Esophagus muscularis mucosa (tissue), 4 donors: Measurements from ENCODE around the gene GPATCH11. TPM values are rescaled to one million over a fixed set of nuclear protein-coding genes. Genes with fewer than 3 reads are reported as not detected.

Experiments used
- DNase-seq: peaks from one replicate; pipeline ENCODE4 v3.0.0-alpha.2; 2017; ENCODE audit errors: extremely low spot score
- H3K27ac ChIP-seq, 4 donors: fragments of 200-600 bp; sonication (generic); replicated peaks in 1 of 4; 1 replicate in 3 of 4; 2 replicates in 1 of 4; pipeline ENCODE4 v1.5.1; 2016 to 2019; ENCODE audit warnings: mild to moderate bottlenecking in 1 of 4
- H3K27me3 ChIP-seq, 4 donors: fragments of 200-600 bp; sonication (generic); one replicate each; pipeline versions ENCODE4 v1.5.1 to v1.6.0; 2016 to 2019
- H3K36me3 ChIP-seq, 4 donors: fragments of 200-600 bp; sonication (generic); one replicate each; pipeline ENCODE4 v1.5.1; 2016 to 2019
- H3K4me1 ChIP-seq, 4 donors: fragments of 200-600 bp; sonication (generic); one replicate each; pipeline ENCODE4 v1.5.1; 2016 to 2019
- H3K4me3 ChIP-seq, 4 donors: fragments of 200-600 bp; sonication (generic); 1 replicate in 2 of 4; 2 replicates in 2 of 4; pipeline ENCODE4 v1.5.1; 2016 to 2019; ENCODE audit warnings: mild to moderate bottlenecking in 4 of 4, moderate library complexity in 1 of 4
- H3K9me3 ChIP-seq, 4 donors: fragments of 200-600 bp; sonication (generic); 1 replicate in 3 of 4; 2 replicates in 1 of 4; pipeline ENCODE4 v1.5.1; 2016 to 2019
- CTCF ChIP-seq, 3 experiments: fragments of 200-600 bp in 2 of 3; fragments of 450-650 bp in 1 of 3; sonication (generic) in 2 of 3; IDR thresholded peaks; one replicate each; pipeline ENCODE4 v1.5.1; 2017 to 2019; ENCODE audit warnings: antibody characterized with exemption in 3 of 3, mild to moderate bottlenecking in 2 of 3, moderate library complexity in 1 of 3
- EP300 ChIP-seq: sonication (generic); formaldehyde crosslinking; IDR thresholded peaks from one replicate; pipeline ENCODE4 v1.6.1; 2017; ENCODE audit warnings: antibody characterized with exemption
- POLR2A ChIP-seq: fragments of 450-650 bp; IDR thresholded peaks from one replicate; pipeline ENCODE4 v1.6.1; 2017; ENCODE audit warnings: antibody characterized with exemption, moderate library complexity, mild to moderate bottlenecking, low read depth
- POLR2AphosphoS5 ChIP-seq, 2 donors: sonication (generic); formaldehyde crosslinking; IDR thresholded peaks; one replicate each; pipeline ENCODE4 v1.6.1; 2017; ENCODE audit warnings: antibody characterized with exemption in 2 of 2
- WGBS: methylation state at CpG from one replicate; pipeline ENCODE4 v1.1.5; 2018; 5-methylcytosine and 5-hydroxymethylcytosine counted together
- intact Hi-C: fragments of 100-400 bp; cut with DNase I; formaldehyde crosslinking; loops from one replicate; pipeline ENCODE4 v1.15.1; 2023
- total RNA-seq, 4 donors: library from RNA; depleted of rRNA; stranded (reverse); fragments of >200 nt; gene quantifications; one replicate each; pipeline versions ENCODE4 v1.1.0 to v1.2.1, GENCODE V29; 2016

Gene GPATCH11
- total RNA-seq, 4 donors from 2014 or later, result 5.0 to 10.8 (median 6.5) TPM

- no peak overlapping the region for H3K27ac ChIP-seq
- no peaks in the 10 kb centered on the region for H3K4me1 ChIP-seq
- no peak overlapping the region for H3K4me3 ChIP-seq
- no peaks in the 10 kb centered on the region for H3K27me3 ChIP-seq
- WGBS, result 95% methylated on average over 3 of the region's 3 CpGs
- peaks cover 47 to 97% (median 61%) of the 10 kb centered on the region in 4 donors for H3K36me3 ChIP-seq
- intact Hi-C loops, result no loop called here
- no peak for TF ChIP-seq POLR2AphosphoS5 (IDR thresholded peaks at IDR 0.05)
- no peak for TF ChIP-seq POLR2A
- no peaks in the 10 kb centered on the region for H3K9me3 ChIP-seq
- no peak for DNase-seq
These were observed 18.3 kb downstream of the GPATCH11 start for GRCh38 chr2:37102588-37102987.

- 92% methylated on average over 2 of the region's 2 CpGs for WGBS
- no peak for TF ChIP-seq EP300
- no peak for TF ChIP-seq POLR2A
- TF ChIP-seq POLR2AphosphoS5 (IDR thresholded peaks at IDR 0.05), result no peak
- TF ChIP-seq CTCF (IDR thresholded peaks at IDR 0.05), result no peak
- Histone ChIP-seq H3K4me3 (no peak overlapping the region), H3K4me1 (no peaks in the 10 kb centered on the region), H3K9me3 (no peaks in the 10 kb centered on the region), H3K27ac (no peak overlapping the region), H3K27me3 (no peaks in the 10 kb centered on the region), H3K36me3 (peaks cover 54 to 98% (median 68%) of the 10 kb centered on the region in 4 donors)
- intact Hi-C loops, result no loop called here
- DNase-seq, result no peak
These were observed 19.9 kb downstream of the GPATCH11 start for GRCh38 chr2:37104178-37104577.

- peaks cover 54 to 97% (median 69%) of the 10 kb centered on the region in 4 donors for H3K36me3 ChIP-seq
- intact Hi-C loops, result no loop called here
- no peak for DNase-seq
- WGBS, result 84% methylated on average over 5 of the region's 5 CpGs
- TF ChIP-seq POLR2A (no peak), POLR2AphosphoS5 (IDR thresholded peaks at IDR 0.05) (no peak), CTCF (IDR thresholded peaks at IDR 0.05) (no peak), EP300 (no peak)
- no peak overlapping the region for H3K4me3 ChIP-seq
- no peaks in the 10 kb centered on the region for H3K9me3 ChIP-seq
- H3K27ac ChIP-seq, result no peak overlapping the region
- H3K27me3 ChIP-seq, result no peaks in the 10 kb centered on the region
- H3K4me1 ChIP-seq, result no peaks in the 10 kb centered on the region
These were observed 20.8 kb downstream of the GPATCH11 start for GRCh38 chr2:37105150-37105549.

GRCh38 chr2:37109523-37109922 is 25.2 kb downstream of the GPATCH11 start:
- Histone ChIP-seq H3K4me1 (no peaks in the 10 kb centered on the region), H3K27me3 (no peaks in the 10 kb centered on the region), H3K9me3 (no peaks in the 10 kb centered on the region), H3K27ac (no peak overlapping the region), H3K4me3 (no peak overlapping the region), H3K36me3 (peaks cover 36 to 96% (median 62%) of the 10 kb centered on the region in 4 donors)
- WGBS, result 93% methylated on average over 4 of the region's 4 CpGs
- TF ChIP-seq POLR2AphosphoS5 (IDR thresholded peaks at IDR 0.05) (no peak), POLR2A (no peak), EP300 (no peak), CTCF (IDR thresholded peaks at IDR 0.05) (no peak)
- intact Hi-C loops, result no loop called here
- DNase-seq, result no peak

GRCh38 chr2:37110306-37111212 is 26.2 kb downstream of the GPATCH11 start:
- intact Hi-C loops, result no loop called here
- H3K36me3 ChIP-seq, result peaks cover 36 to 97% (median 57%) of the 10 kb centered on the region in 4 donors
- no peaks in the 10 kb centered on the region for H3K9me3 ChIP-seq
- H3K27ac ChIP-seq, result no peak overlapping the region
- no peaks in the 10 kb centered on the region for H3K27me3 ChIP-seq
- H3K4me3 ChIP-seq, result no peak overlapping the region
- no peak for TF ChIP-seq POLR2AphosphoS5 (IDR thresholded peaks at IDR 0.05)
- no peak for TF ChIP-seq EP300
- TF ChIP-seq CTCF (IDR thresholded peaks at IDR 0.05), result no peak
- TF ChIP-seq POLR2A, result no peak
- no peak for DNase-seq
- H3K4me1 ChIP-seq, result no peaks in the 10 kb centered on the region
- 93% methylated on average over 4 of the region's 4 CpGs for WGBS
